Naive thymus-derived CD8-positive, alpha-beta T cell (primary cell): ENCODE measurements around the gene ZNF160. TPM values are rescaled to one million over a fixed set of nuclear protein-coding genes. Genes with fewer than 3 reads are reported as not detected.

Experiments used
- ATAC-seq, 2 donors: fragments of 150-1000 bp; cut with Tn5 transposase in 1 of 2; sonication (Bioruptor Pico), chemical (Tn5 transposase) in 1 of 2; 1 replicate in 1 of 2; 2 replicates in 1 of 2; pipeline ENCODE4 v1.10.0; 2021; ENCODE audit warnings: mild to moderate bottlenecking in 2 of 2, moderate library complexity in 2 of 2
- POLR2A ChIA-PET: fragments of 350-600 bp; sonication (Branson Sonifier 250); formaldehyde crosslinking; loops from one replicate; lab custom pipeline; 2021; ENCODE audit warnings: antibody characterized with exemption; lab: Charles Lee
- DNase-seq, 10 donors: peaks; one replicate each; pipeline versions ENCODE4 v3.0.0 to v3.0.0-alpha.2; 2020 to 2022
- H3K27ac Mint-ChIP-seq, 10 donors: one replicate each; pipeline ENCODE4 v1.8.0; 2020 to 2022; ENCODE audit warnings: mild to moderate bottlenecking in 10 of 10, mixed read lengths in 10 of 10, moderate library complexity in 4 of 10, inconsistent platforms in 1 of 10
- H3K27me3 Mint-ChIP-seq, 5 donors: one replicate each; pipeline ENCODE4 v1.8.0; 2021 to 2022; ENCODE audit warnings: mixed read lengths in 5 of 5
- H3K36me3 Mint-ChIP-seq, 3 donors: one replicate each; pipeline ENCODE4 v1.8.0; 2020 to 2022; ENCODE audit warnings: mixed read lengths in 3 of 3, mild to moderate bottlenecking in 2 of 3, inconsistent platforms in 1 of 3
- H3K4me1 Mint-ChIP-seq, 4 donors: one replicate each; pipeline ENCODE4 v1.8.0; 2021 to 2022; ENCODE audit warnings: mixed read lengths in 4 of 4
- H3K4me3 Mint-ChIP-seq, 10 donors: one replicate each; pipeline ENCODE4 v1.8.0; 2020 to 2022; ENCODE audit warnings: mild to moderate bottlenecking in 10 of 10, mixed read lengths in 10 of 10, moderate library complexity in 6 of 10, inconsistent platforms in 1 of 10
- H3K9me3 Mint-ChIP-seq, 9 donors: one replicate each; pipeline ENCODE4 v1.8.0; 2020 to 2022; ENCODE audit warnings: mixed read lengths in 9 of 9, mild to moderate bottlenecking in 3 of 9, inconsistent platforms in 1 of 9, moderate library complexity in 1 of 9
- polyA plus RNA-seq, 3 donors: library from polyadenylated mRNA; unstranded; fragments of 300-500 nt; fragmentation: Illumina TruSeq; gene quantifications; one replicate each; pipeline ENCODE4 v1.2.3, GENCODE V29; 2021
- total RNA-seq, 8 experiments: library from RNA in 2 of 8; stranded (reverse) in 2 of 8; gene quantifications; one replicate each; pipeline ENCODE4 v1.2.3 and lab custom pipeline; 2021 to 2026

Gene ZNF160
- total and polyA plus RNA-seq, 5 experiments from 2014 or later, result 18.0 to 87.3 (median 29.1) TPM

DNA sequence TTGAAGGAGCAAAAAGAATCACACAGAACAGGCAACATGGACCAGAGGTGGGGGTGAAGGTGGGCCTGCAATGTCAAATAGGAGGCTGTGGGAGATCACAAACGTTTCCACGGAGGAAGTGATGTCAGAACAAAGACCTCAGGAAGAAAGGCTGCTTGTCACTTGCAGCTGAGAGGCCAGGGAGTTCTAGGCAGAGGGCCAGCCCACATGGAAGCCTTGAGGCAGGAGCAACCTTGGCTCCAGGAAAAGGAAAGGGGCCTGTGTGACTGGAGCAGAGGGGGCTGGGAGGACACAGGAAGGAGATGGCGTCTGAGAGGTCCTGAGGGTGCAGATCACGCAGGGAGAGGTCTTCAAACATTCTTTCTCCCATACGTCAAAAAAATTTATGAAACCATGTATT, 16.3 kb downstream of the ZNF160 start:
- no peak overlapping the region for H3K4me3 Mint-ChIP-seq
- POLR2A ChIA-PET, result interaction anchor here (0.6 kb wide), 1 partner anchor 17 kb away, joined by 3 read pairs; no protein-coding TSS in a partner anchor
- ATAC-seq (no peak), DNase-seq (no peak)
- peaks cover 2 to 28% (median 15%) of the 10 kb centered on the region in 4 donors for H3K4me1 Mint-ChIP-seq
- H3K27ac Mint-ChIP-seq, result peak overlapping the region in 8 of 10 donors; percentile 10 to 80 (median 76)
- H3K27me3 Mint-ChIP-seq, result no peaks in the 10 kb centered on the region
- peaks cover 59 to 93% (median 92%) of the 10 kb centered on the region in 3 donors for H3K36me3 Mint-ChIP-seq
- H3K9me3 Mint-ChIP-seq, result peaks cover 1 to 74% (median 18%) of the 10 kb centered on the region in 9 donors

DNA sequence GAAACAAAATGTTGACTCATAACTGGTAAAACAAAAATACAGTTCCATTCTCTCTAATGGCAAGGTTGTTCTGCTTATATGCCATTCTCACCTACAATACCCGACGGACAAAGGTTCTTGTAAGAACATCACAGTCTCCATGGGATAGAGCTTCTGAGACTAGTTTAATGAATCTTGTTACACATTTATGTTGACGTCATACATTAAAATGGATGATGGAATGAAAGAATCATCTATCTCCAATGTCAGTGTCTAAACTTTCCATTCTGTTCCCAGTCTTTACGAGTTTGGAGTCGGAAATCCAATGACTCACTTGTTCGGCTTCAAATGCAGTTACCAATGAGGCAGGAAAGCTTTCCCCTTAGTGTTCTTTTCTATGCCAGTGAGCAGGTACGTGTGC, 17.7 kb downstream of the ZNF160 start:
- Mint-ChIP-seq H3K4me3 (no peak overlapping the region), H3K9me3 (peaks cover 10 to 83% (median 32%) of the 10 kb centered on the region in 9 donors)
- POLR2A ChIA-PET, result interaction anchor here (0.8 kb wide), 1 partner anchor 44 kb away, joined by 5 read pairs; no protein-coding TSS in a partner anchor

DNA sequence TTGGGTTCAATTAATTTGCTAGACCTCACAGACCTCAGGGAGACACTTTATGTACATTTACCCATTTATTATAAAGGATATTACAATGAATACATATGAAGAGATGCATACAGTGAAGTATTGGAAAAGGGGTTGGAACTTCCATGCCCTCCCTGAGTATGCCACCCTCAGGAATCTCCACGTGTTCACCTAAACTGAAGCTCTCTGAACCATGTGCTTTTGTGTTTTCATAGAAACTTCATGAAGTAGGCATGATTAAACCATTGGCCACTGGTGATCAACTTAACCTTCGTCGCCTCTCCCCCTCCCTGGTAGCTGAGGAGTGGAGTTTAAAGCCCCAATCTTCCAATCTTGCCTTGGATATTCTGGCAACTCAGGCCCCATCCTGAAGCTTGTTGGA, 20.3 kb downstream of the ZNF160 start:
- DNase-seq, result no peak
- ATAC-seq, result no peak
- Mint-ChIP-seq H3K4me1 (peaks cover 4 to 13% (median 8%) of the 10 kb centered on the region in 4 donors), H3K27me3 (no peaks in the 10 kb centered on the region), H3K36me3 (peaks cover 80 to 98% (median 95%) of the 10 kb centered on the region in 3 donors), H3K4me3 (no peak overlapping the region), H3K9me3 (peaks cover 19 to 92% (median 40%) of the 10 kb centered on the region in 9 donors), H3K27ac (no peak overlapping the region)
- POLR2A ChIA-PET, result interaction anchor here (1.1 kb wide), 1 partner anchor 19 kb away, joined by 3 read pairs; no protein-coding TSS in a partner anchor

More for the DNA sequence above, 17.7 kb downstream of the ZNF160 start:
- no peak overlapping the region for H3K27ac Mint-ChIP-seq
- DNase-seq (no peak), ATAC-seq (no peak)
- no peaks in the 10 kb centered on the region for H3K27me3 Mint-ChIP-seq
- peaks cover 2 to 27% (median 13%) of the 10 kb centered on the region in 4 donors for H3K4me1 Mint-ChIP-seq
- H3K36me3 Mint-ChIP-seq, result peaks cover 73 to 95% (median 92%) of the 10 kb centered on the region in 3 donors

DNA sequence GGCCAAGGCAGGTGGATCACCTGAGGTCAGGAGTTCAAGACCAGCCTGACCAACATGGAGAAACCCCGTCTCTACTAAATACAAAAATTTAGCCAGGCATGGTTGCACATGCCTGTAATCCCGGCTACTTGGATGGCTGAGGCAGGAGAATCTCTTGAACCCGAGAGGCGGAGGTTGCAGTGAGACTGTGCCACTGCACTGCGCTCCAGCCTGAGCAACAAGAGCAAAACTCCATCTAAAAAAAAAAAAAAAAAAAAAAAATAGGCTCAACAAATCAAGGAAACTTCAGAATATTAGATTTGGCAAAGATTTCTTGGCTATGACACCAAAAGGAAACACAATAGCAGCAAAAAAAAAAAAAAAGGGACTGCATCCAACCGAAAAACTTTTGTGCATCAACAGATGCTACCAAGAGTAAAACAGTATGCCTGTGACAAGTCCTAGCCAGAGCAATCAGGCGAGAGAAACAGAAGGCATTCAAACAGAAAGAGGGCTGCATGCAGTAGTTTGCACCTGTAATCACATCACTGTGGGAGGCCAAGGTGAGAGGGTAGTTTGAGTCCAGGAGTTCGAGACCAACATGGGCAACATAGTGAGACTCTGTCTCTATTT, 23.8 kb downstream of the ZNF160 start:
- Mint-ChIP-seq H3K27ac (peak overlapping the region in 1 of 10 donors; percentile 14), H3K4me3 (no peak overlapping the region), H3K4me1 (peaks cover 0 to 7% (median 3%) of the 10 kb centered on the region in 4 donors), H3K36me3 (peaks cover 70 to 99% (median 96%) of the 10 kb centered on the region in 3 donors), H3K27me3 (no peaks in the 10 kb centered on the region), H3K9me3 (peaks cover 19 to 100% (median 51%) of the 10 kb centered on the region in 9 donors)
- ATAC-seq (no peak), DNase-seq (no peak)
- POLR2A ChIA-PET, result no interaction called here

DNA sequence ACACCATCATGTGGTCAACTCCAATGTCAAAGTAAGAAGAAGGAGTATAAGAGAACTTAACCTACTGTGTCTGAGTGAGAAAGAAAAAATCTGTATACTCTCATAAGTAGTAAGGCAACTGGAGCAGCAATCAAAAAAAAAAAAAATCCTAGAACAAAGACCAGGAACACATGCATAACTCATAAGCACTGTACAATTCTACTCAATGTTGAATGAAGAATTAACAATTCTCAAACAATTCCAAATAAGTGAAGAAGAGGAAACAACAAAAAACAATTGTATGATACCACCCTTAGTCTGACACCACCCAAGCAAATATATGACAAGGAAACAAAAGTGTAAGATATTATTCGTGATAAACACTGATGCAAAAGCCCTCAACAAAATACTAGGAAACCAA, 24.6 kb downstream of the ZNF160 start:
- POLR2A ChIA-PET, result no interaction called here
- ATAC-seq, result no peak
- H3K27ac Mint-ChIP-seq, result no peak overlapping the region
- H3K9me3 Mint-ChIP-seq, result peaks cover 19 to 99% (median 56%) of the 10 kb centered on the region in 9 donors
- H3K36me3 Mint-ChIP-seq, result peaks cover 68 to 99% (median 96%) of the 10 kb centered on the region in 3 donors
- peak overlapping the region in 1 of 10 donors; percentile 20 for H3K4me3 Mint-ChIP-seq
- no peaks in the 10 kb centered on the region for H3K27me3 Mint-ChIP-seq
- peaks cover 0 to 7% (median 3%) of the 10 kb centered on the region in 4 donors for H3K4me1 Mint-ChIP-seq
- DNase-seq, result no peak

DNA sequence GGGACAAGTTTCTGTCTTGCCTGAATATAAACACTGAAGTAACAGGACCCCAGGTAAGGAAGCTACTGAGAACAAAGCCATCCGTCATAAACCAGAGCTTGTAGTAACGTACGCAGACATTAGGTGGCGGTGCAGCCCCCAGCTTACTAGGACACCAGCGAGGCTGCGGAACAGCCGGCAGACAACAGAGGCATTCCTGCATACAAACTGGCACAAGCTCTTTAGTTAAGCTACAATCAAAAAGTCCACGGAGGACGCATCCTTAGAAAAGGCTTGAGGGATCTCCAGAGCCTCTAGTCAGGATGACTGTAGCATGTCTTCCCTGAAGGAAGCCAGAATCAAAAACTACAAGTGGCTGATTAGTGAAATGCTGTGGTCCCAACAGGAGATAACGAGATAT, 26.2 kb downstream of the ZNF160 start:
- H3K9me3 Mint-ChIP-seq, result peaks cover 16 to 99% (median 53%) of the 10 kb centered on the region in 9 donors
- no peak overlapping the region for H3K4me3 Mint-ChIP-seq

DNA sequence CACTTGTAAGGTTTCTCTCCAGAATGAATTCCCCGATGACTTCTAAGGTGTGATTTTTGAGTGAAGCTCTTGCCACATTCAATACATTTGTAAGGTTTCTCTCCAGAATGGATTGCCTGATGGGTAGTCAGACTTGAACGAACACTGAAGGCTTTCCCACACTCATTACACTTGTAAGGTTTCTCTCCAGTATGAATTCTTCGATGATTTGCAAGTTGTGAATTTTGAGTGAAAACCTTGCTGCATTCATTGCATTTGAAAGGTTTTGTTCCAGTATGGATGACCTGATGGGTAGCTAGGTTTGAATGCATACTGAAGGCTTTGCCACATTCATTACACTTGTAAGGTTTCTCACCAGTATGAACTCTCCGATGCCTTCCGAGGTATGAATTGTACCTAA, 34.4 kb downstream of the ZNF160 start:
- Mint-ChIP-seq H3K4me1 (peaks cover 0 to 2% (median 0%) of the 10 kb centered on the region in 4 donors), H3K36me3 (peaks cover 57 to 82% (median 57%) of the 10 kb centered on the region in 3 donors), H3K9me3 (peaks cover 0 to 98% (median 47%) of the 10 kb centered on the region in 9 donors), H3K4me3 (peak overlapping the region in 1 of 10 donors; percentile 15), H3K27me3 (no peaks in the 10 kb centered on the region), H3K27ac (peak overlapping the region in 1 of 10 donors; percentile 24)
- POLR2A ChIA-PET, result no interaction called here
- ATAC-seq (no peak), DNase-seq (no peak)

More for the DNA sequence above, 26.2 kb downstream of the ZNF160 start:
- ATAC-seq, result no peak
- peaks cover 0 to 7% (median 3%) of the 10 kb centered on the region in 4 donors for H3K4me1 Mint-ChIP-seq
- peak in 1 of 10 donors; percentile 38 for DNase-seq
- no peaks in the 10 kb centered on the region for H3K27me3 Mint-ChIP-seq
- H3K36me3 Mint-ChIP-seq, result peaks cover 72 to 99% (median 99%) of the 10 kb centered on the region in 3 donors
- POLR2A ChIA-PET, result no interaction called here
- no peak overlapping the region for H3K27ac Mint-ChIP-seq

DNA sequence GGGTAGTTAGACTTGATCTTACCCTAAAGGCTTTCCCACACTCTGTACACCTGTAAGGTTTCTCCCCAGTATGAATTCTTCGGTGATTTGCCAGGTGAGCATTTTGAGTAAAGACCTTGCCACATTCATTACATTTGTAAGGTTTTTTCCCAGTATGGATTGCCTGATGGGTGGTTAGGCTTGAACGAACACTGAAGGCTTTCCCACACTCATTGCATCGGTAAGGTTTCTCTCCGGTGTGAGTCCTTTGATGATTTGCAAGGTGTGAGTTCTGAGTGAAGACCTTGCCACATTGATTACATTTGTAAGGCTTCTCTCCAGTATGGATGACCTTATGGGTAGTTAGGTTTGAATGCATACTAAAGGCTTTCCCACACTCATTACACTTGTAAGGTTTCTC, 35.0 kb downstream of the ZNF160 start:
- Mint-ChIP-seq H3K4me3 (peak overlapping the region in 1 of 10 donors; percentile 39), H3K9me3 (peaks cover 0 to 99% (median 45%) of the 10 kb centered on the region in 9 donors), H3K4me1 (peaks cover 0 to 2% (median 0%) of the 10 kb centered on the region in 4 donors), H3K36me3 (peaks cover 50 to 77% (median 55%) of the 10 kb centered on the region in 3 donors), H3K27me3 (no peaks in the 10 kb centered on the region), H3K27ac (peak overlapping the region in 1 of 10 donors; percentile 18)
- POLR2A ChIA-PET, result no interaction called here
- ATAC-seq (no peak), DNase-seq (no peak)

DNA sequence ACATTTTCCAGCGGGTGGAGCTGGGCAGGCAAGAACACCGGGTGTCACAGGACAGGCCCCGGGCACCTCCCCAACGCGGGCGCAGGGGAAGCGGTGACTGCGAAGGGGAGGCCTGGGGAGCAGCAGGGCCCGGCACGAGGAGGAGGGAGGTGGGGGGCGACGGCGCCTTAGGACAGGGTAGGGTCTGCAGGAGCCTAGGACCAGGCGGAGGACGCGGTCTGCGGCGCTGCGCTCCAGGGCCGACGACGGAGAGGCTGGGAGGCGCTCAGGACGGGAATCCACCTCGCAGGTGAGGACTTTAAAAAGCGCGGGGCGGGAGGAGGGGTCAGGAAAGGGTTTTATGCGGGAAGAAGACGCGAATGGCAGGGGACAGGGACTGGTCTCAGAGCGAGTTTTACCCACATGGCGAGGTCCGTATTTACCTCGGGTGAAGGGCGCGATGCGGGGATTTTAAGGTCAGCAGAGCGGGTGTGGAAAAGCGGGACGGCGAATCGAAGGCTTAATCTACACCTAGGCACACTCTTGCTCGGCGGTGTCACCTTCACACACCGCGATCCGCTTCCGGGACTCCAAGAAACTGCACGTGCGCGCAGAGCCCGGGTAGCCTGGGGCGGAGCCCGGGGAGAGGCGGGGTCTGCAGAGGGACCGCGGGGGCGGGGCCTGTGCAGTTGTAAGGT, 45.2 kb downstream of the ZNF160 start:
- H3K27me3 Mint-ChIP-seq, result peaks cover 1 to 18% (median 3%) of the 10 kb centered on the region in 5 donors
- peaks cover 16 to 38% (median 31%) of the 10 kb centered on the region in 3 donors for H3K36me3 Mint-ChIP-seq
- DNase-seq, result no peak
- H3K9me3 Mint-ChIP-seq, result peaks cover 6 to 94% (median 32%) of the 10 kb centered on the region in 9 donors
- peak overlapping the region in 4 of 10 donors; percentile 10 to 44 (median 31) for H3K4me3 Mint-ChIP-seq
- H3K27ac Mint-ChIP-seq, result peak overlapping the region in 1 of 10 donors; percentile 48
- no peak for ATAC-seq
- POLR2A ChIA-PET, result no interaction called here
- peaks cover 0 to 6% (median 3%) of the 10 kb centered on the region in 4 donors for H3K4me1 Mint-ChIP-seq

DNA sequence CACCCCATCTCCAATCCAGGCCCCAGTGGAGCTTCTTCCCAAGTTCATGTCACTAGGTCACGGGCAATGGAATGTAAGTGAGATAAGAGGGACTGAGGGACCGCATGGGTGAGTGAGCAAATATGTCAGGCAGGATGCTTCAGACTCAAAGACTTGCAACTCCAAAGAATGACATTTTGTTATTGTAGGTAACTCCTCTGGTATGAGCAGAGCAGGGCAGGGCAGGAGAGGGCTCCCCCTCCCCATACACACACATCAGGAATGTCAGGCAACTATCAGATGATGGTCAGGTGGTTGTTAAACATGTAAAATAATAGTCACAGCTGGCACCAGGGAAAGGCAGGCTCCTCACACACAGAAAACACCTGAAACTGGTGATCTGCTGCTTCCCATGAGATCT, 48.1 kb downstream of the ZNF160 start:
- POLR2A ChIA-PET, result no interaction called here
- Mint-ChIP-seq H3K9me3 (peaks cover 10 to 96% (median 29%) of the 10 kb centered on the region in 9 donors), H3K27ac (no peak overlapping the region), H3K4me1 (peaks cover 0 to 6% (median 2%) of the 10 kb centered on the region in 4 donors), H3K27me3 (peaks cover 1 to 18% (median 3%) of the 10 kb centered on the region in 5 donors), H3K4me3 (no peak overlapping the region), H3K36me3 (peaks cover 16 to 37% (median 29%) of the 10 kb centered on the region in 3 donors)
- DNase-seq (no peak), ATAC-seq (no peak)

DNA sequence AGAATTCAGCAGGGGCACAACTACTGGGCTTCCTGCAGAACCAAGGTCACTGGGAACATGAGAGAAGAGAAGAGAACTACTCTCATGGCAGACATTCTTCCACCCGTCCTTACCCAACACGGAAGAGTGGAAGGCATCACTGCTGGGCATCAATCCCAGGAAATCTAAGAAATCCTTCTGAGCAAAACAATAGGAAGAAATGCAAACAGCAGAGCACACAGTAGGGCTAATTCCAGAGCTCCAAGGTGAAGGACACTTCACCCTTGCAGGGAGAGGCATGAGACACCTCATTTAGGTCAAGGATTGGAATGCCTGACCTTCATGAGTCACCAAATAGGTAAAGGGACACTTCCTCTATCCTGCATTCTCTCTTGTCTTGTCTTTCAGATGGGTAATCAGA, 55.8 kb downstream of the ZNF160 start:
- H3K4me1 Mint-ChIP-seq, result no peaks in the 10 kb centered on the region
- ATAC-seq, result no peak
- H3K27ac Mint-ChIP-seq, result no peak overlapping the region
- H3K27me3 Mint-ChIP-seq, result no peaks in the 10 kb centered on the region
- H3K9me3 Mint-ChIP-seq, result peaks cover 0 to 79% (median 36%) of the 10 kb centered on the region in 9 donors
- POLR2A ChIA-PET, result no interaction called here
- peaks cover 0 to 25% (median 22%) of the 10 kb centered on the region in 3 donors for H3K36me3 Mint-ChIP-seq
- no peak for DNase-seq
- peak overlapping the region in 1 of 10 donors; percentile 20 for H3K4me3 Mint-ChIP-seq

DNA sequence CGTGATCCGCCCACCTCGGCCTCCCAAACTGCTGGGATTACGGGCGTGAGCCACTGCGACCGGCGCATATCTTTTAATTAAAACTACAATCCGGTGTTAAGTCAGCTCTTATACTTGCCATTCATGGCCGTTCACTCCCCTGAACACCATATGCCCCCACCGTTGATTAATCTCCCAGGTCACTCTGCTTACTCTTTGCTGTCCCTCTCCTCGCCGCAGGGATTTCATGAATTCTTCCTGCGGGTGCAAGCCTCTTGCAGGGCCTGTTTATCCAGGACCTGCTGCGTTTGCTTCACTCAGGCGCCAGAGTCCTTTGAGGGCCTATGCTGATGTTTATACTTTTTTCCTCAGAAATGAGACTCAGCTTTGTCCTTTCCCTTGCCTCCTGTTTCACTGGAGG, 57.7 kb downstream of the ZNF160 start:
- H3K4me3 Mint-ChIP-seq, result no peak overlapping the region
- ATAC-seq (no peak), DNase-seq (no peak)
- no peaks in the 10 kb centered on the region for H3K4me1 Mint-ChIP-seq
- H3K9me3 Mint-ChIP-seq, result peaks cover 0 to 73% (median 42%) of the 10 kb centered on the region in 9 donors
- no peak overlapping the region for H3K27ac Mint-ChIP-seq
- POLR2A ChIA-PET, result no interaction called here
- H3K36me3 Mint-ChIP-seq, result peaks cover 0 to 24% (median 21%) of the 10 kb centered on the region in 3 donors
- H3K27me3 Mint-ChIP-seq, result peaks cover 0 to 2% (median 0%) of the 10 kb centered on the region in 5 donors
